Measurements from ENCODE around the gene TIFAB.

The TIFAB gene

DNA sequence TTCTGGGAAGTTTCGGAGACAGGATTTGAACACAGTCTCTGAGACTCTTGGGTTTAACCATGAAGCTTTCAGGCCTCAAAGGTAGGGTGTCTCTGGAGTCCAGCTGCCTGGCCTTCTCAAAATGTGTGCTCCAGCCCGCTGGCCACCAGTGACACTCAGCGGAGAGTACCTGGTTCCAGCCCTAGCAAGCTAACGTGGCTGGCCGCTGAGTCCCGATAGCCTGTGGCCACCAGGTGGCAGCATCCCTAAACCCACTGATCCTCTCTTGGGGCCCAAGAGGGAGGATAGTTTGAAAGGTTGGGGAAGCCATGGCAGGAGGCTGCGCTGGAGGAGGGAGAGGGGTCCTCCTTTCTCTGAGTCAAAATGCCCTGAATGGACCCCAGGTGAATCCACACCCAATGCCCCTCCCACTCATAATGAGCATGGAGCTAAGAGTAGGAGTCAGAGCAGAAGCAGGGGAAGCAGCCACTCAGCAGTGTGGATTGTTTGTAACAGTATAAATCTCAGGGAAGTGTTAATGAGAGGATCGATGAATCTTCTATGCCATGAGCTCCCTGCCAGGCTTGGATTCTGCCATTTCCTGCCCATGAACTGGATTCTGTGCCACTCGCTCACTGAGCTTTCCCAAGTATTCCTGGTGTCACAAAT is 5.4 kb upstream of the TIFAB start:
- peak; percentile 43 for DNase-seq

- peak; percentile 19 for DNase-seq
Measured at GRCh38 chr5:135456238-135457099, 4.3 kb upstream of the TIFAB start.

- no peak for DNase-seq
Measured at GRCh38 chr5:135455876-135456237, 3.7 kb upstream of the TIFAB start.

DNA sequence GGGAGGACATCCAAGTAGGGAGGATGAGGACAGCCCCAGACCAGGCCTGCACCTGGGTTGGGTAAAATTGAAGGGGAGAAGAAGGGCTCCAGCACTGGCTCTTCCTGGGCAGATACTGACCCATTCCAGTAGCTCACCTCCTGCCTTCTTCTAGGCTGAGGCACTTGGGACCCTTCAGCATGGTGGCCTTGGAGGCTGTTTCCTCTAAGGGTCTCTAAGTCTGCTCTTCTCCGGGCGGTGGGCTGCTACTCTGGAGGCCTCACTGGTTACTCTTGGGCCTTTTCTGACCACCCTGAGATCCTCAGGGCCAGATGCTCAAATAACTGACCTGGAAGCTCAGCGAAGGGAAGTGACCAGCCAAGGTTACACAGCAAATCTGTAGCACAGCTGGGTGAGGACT is 2.8 kb upstream of the TIFAB start:
- DNase-seq, result no peak

DNA sequence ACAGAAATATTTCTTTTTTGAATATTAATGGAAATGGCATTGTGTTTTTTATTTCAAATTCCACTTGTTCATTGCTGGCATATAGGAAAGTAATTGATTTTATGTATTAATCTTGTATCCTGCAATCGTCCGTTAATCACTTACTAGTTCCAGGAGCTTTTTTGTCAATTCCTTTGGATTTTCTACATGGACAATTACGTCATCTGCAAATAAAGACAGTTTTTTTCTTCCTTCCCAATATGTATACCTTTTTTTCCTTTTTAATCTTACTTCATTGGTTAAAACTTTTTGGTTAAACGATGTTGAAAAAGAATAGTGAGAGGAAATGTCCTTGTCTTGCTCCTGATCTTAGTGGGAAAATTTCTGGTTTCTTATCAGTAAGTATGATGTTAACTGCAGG is 1.5 kb upstream of the TIFAB start:
- no peak for DNase-seq

GRCh38 chr5:135451581-135452320 is 400 bp downstream of the TIFAB start:
- no peak for DNase-seq

GRCh38 chr5:135450952-135451351 is 1.2 kb downstream of the TIFAB start:
- DNase-seq, result no peak

DNA sequence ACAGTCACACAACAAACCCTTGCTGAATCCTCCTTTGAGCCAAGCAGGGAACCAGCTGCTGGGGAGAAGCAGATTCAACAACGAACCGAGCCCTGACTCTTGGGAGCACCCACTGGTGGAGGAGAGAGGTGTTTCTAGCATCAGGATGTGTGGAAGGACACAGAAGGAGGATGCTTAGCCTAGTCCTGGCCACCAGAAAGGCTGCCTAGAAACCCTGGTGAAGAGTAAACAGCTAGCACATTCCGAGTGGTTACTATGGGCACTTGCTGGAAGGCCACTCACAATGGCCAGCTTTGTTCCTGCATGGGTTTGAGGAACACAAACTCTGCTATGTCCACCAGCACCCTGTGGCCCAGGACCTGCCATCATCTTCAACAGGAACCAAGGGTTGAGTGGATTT is 1.8 kb downstream of the TIFAB start:
- DNase-seq, result no peak

DNA sequence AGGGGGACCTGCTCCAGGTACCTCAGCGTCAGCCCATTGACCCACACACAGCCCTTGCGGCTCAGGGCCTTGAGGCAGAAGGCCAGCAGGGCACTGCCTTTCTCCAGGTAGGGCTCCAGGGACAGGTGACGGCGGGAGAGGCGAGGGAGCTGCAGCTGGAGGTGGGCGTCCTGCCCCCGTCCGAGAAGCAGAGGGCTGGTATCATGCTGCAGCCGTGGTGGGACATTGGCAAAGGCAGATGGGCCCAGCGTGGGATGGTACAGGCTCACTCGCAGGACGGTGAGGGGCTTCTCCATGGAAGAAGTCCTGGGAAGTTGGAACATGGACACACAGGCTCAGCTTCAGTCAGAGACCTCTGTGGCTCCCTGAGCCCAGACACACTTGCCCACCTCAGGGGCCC is 2.5 kb downstream of the TIFAB start:
- DNase-seq, result no peak

GRCh38 chr5:135448791-135449507 is 3.2 kb downstream of the TIFAB start:
- DNase-seq, result no peak

DNA sequence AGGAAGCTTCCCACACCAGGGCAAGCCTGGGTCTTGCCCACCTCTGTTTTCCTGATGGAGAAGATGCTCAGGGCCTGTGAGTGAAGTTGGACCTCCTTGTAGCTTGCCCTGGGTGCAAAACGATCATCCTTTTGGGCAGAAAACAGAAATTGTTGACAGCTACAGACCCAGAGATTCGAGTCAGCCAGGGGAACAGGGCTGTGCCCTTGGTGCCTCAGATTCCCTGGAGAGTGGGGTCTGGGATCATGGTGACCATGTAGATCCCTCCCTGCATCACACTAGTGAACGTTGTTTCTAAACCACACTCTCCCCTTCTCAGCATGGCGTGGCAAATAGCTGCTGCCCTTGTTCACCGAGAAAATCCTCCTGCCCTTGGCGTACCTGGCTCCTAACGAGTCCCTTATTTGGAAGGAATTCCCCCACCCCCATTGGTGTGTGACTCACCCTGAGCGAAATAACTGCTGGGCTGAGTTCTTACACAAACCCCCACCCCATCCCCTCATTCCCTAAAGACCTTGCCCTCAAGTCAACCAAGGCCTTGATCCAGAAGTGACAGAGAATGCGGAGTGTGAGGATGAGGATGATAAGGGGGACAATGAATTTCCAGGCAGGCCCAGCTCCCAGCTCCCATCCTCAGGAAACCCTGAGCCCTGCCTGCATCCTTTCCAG is 3.9 kb downstream of the TIFAB start:
- DNase-seq, result no peak

- DNase-seq, result no peak
Measured at GRCh38 chr5:135447298-135447929, 4.7 kb downstream of the TIFAB start, which contains the start of gene DCANP1. Gene DCANP1, minus strand, starts transcription at chr5:135447348. Its CDS starts 240 bp downstream, at chr5:135447108.

DNA sequence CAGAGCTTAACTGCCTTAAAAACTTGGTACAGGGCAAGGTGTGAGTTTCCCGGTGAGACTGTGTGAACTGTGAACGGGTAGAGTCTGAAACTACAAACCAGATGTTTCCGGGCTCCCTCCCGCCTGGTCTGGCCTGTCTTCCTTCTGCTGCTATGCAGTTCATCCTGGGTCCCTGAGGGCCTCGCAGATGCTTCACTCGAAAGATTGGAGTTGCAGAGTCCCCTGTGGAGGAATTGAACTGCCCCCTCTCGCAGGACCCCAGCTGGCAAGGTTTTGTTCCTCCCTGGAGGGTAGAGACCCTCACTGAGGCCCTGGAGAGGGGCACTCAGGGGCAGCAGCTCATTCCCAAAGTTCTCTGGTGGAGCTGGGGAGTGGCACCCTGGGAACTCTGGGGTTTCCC is 5.5 kb downstream of the TIFAB start:
- DNase-seq, result no peak

GRCh38 chr5:135446206-135446605 is 5.9 kb downstream of the TIFAB start:
- no peak for DNase-seq

- no peak for DNase-seq
Measured at GRCh38 chr5:135445306-135445985, 6.7 kb downstream of the TIFAB start.

DNA sequence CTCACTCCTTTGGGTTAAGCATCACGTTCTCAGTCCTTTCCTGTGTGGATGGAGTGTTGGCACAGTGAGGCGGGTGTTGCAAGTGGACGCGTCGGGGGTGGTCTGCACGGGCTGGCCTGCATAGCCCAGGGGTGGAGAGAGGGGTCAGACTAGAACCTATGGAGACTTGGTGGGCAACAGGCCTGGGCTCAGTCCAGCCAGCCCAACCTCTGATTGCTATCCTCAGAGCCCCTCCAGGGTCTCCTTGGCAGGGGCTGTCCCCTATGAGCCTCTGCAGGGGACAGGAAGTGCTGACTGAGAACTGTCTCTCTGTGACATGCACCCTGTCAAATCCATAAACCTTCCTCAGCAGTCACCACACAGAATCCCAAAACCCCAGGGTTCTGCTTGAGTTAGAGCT is 7.3 kb downstream of the TIFAB start:
- no peak for DNase-seq

GRCh38 chr5:135444360-135444759 is 7.8 kb downstream of the TIFAB start:
- DNase-seq, result no peak

- no peak for DNase-seq
Measured at GRCh38 chr5:135443161-135443960, 8.8 kb downstream of the TIFAB start.

DNA sequence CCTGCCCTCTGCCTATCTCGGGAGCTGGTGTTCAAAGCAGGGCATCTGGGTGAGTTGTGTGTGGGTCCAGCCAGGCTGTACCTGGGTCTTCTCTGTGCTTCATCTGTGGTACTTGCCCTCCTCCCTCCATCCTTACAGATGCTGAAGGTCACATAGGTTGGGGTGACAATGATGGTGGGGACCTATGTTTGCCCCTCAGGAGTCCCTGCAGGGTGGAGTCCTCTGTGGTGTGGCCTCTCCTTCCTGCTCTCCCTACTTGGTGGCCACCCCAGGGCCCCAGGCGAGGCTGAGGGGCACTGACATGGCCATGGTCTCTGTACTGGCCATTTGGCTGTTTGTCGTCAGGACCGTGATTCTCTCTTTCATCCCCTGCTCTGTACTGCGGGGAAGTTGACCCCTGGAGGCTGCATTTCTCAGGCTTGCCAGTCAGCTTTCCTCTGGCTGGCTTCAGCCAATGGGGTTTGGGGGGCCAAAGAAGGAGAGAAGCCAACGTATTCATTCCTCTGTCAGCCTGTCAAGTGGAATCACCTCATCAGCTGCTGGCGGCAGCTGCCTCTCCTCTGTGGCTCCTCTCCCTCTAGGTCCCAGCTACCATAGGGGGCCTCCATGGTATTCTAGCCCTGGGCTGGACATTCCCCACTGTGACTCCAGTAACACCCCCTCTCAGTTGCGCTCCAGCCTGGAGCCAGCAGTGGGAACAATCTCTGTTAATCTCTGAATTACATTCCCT is 9.6 kb downstream of the TIFAB start:
- DNase-seq, result no peak

DNA sequence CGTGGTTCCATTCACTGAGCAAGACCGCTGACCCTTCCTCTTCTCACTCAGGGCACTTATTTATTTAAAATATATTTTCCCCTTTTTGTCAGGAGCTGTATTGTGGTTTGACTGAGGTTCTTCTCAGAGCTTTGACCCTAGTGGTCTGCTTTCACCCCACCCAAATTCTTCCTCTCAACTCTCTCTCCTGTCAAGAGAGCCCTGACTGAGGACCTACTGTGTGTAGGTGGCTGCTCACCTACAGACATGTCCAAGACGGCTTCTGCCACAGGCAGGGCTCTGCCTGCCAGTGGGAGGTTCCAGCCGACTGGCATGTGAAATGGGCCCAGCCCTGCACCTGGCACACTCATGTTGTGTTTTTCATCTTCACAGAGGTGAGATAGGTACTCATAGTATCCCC is 10.2 kb downstream of the TIFAB start:
- no peak for DNase-seq
